Measurements from ENCODE around the gene PPIH. TPM values are rescaled to one million over a fixed set of nuclear protein-coding genes. Genes with fewer than 3 reads are reported as not detected.

The PPIH gene
- total RNA-seq, 1 donor from 2014 or later: 30.0 TPM

DNA sequence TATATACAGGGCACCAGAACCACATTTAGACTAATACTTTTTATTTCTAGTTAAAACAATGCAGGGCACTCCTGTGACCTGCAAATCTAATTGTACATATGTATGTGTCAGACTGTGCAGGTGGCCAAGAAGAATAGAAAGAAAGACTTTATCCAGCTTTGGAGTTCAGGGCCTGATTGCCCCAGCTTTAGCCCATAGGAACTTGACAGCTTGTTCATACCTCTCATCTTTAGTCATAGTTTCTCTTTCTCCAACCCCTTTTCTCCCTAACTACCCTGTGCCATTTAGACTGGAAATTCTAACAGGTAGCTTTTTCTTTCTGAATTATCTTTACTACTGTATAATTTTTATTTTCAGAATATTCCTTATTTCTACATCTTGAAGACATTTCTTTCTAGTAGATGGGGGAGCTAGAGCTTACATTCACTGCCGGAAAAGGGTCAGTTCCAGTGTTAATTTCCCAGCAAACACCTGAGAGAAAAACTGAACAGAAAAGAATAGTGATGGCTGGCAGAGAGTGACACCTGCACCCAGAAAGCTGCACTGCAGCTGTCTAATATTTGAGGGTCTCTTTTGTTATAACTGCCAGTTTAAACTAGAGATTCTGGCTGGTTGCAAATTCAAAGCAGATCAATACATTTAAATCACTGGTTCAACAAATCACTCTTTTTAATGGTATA lies 32.4 kb downstream of the PPIH start:
- DNase-seq (ENCODE audit: extremely low spot score in 2 of 2): no peak
- Histone ChIP-seq H3K27me3 (no peaks in the 10 kb centered on the region), H3K4me1 (peaks cover 84% of the 10 kb centered on the region), H3K9me3 (no peaks in the 10 kb centered on the region), H3K36me3 (peaks cover 0 to 5% of the 10 kb centered on the region in 2 donors), H3K4me3 (no peak overlapping the region), H3K27ac (no peak overlapping the region)
- intact Hi-C loops (cut with DNase I): no loop called here
- TF ChIP-seq, protein P1, sequence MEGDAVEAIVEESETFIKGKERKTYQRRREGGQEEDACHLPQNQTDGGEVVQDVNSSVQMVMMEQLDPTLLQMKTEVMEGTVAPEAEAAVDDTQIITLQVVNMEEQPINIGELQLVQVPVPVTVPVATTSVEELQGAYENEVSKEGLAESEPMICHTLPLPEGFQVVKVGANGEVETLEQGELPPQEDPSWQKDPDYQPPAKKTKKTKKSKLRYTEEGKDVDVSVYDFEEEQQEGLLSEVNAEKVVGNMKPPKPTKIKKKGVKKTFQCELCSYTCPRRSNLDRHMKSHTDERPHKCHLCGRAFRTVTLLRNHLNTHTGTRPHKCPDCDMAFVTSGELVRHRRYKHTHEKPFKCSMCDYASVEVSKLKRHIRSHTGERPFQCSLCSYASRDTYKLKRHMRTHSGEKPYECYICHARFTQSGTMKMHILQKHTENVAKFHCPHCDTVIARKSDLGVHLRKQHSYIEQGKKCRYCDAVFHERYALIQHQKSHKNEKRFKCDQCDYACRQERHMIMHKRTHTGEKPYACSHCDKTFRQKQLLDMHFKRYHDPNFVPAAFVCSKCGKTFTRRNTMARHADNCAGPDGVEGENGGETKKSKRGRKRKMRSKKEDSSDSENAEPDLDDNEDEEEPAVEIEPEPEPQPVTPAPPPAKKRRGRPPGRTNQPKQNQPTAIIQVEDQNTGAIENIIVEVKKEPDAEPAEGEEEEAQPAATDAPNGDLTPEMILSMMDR (IDR thresholded peaks at IDR 0.05): no peak
- no peak for TF ChIP-seq POLR2A (IDR thresholded peaks at IDR 0.05)
- TF ChIP-seq POLR2AphosphoS5 (IDR thresholded peaks at IDR 0.05; ENCODE audit: insufficient read depth in 1 of 2, low read depth in 1 of 2): no peak

DNA sequence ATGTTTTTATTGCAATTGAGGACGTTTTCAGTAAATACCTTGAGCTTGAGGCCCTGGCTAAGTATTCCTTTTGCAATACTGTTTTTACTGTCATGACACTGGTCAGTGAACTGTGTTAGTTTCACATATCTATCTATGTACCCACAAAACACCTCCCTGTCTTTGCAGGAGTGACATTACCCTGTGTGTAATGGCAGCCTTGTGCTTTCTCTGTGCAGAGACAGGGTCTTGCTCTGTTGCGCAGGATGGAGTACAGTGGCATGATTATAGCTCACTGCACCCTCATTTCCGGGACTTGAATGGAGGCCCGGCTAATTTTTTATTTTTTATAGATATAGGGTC lies 32.9 kb downstream of the PPIH start:
- peaks cover 0 to 9% of the 10 kb centered on the region in 2 donors for H3K36me3 ChIP-seq
- H3K27me3 ChIP-seq: no peaks in the 10 kb centered on the region
- peaks cover 79% of the 10 kb centered on the region for H3K4me1 ChIP-seq
- DNase-seq (ENCODE audit: extremely low spot score in 2 of 2): no peak
- intact Hi-C loops (cut with DNase I): no loop called here
- H3K9me3 ChIP-seq: no peaks in the 10 kb centered on the region
- no peak overlapping the region for H3K4me3 ChIP-seq
- no peak overlapping the region for H3K27ac ChIP-seq
- TF ChIP-seq POLR2AphosphoS5 (IDR thresholded peaks at IDR 0.05; ENCODE audit: insufficient read depth in 1 of 2, low read depth in 1 of 2) (no peak), POLR2A (IDR thresholded peaks at IDR 0.05) (no peak)
- TF ChIP-seq, protein P1 (IDR thresholded peaks at IDR 0.05): no peak

DNA sequence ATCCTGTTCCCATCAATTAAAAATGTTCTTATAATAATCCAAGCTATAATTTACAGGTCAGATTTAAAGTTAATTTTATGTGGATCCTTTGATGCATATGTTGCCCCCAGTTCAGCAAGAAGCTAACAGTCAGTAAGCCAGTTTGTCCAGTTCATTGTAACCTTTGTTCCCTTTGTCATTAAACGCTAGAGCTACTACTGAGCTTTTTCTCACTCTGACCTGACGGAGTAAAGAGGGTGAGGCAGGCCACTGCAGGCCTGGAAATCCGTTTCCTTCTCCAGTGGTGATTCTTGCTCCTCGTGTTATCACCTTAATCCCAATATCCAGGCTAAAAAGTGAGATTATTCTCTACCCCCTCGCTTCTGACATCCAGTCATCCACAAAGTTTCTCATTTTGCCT lies 34.2 kb downstream of the PPIH start:
- Histone ChIP-seq H3K9me3 (no peaks in the 10 kb centered on the region), H3K4me3 (no peak overlapping the region), H3K27ac (no peak overlapping the region), H3K4me1 (peaks cover 66% of the 10 kb centered on the region), H3K27me3 (no peaks in the 10 kb centered on the region), H3K36me3 (peaks cover 0 to 22% of the 10 kb centered on the region in 2 donors)
- TF ChIP-seq, protein P1 (IDR thresholded peaks at IDR 0.05): no peak
- TF ChIP-seq POLR2A (IDR thresholded peaks at IDR 0.05) (no peak), POLR2AphosphoS5 (IDR thresholded peaks at IDR 0.05; ENCODE audit: insufficient read depth in 1 of 2, low read depth in 1 of 2) (no peak)
- no peak for DNase-seq (ENCODE audit: extremely low spot score in 2 of 2)
- intact Hi-C loops (cut with DNase I): no loop called here

DNA sequence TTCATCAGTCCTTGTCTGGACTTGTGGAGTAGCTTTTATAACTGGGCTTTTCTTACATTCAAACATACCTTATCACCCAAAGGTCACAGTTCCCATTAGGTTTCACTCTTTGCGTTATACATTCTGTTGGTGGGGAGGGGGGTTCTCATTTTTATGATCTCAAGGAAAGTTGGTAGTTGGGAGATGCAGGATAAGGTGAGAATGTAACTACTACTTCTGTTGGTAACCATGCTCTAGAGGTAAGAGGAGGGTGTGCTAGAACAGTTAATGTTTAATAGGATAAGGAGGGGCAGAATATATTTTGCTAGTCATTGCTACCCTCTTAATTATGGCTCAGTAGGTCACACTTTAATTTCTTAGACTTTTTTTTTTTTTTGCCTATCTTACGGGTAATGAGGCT lies 34.7 kb downstream of the PPIH start:
- intact Hi-C loops (cut with DNase I): no loop called here
- Histone ChIP-seq H3K27me3 (no peaks in the 10 kb centered on the region), H3K36me3 (peaks cover 0 to 27% of the 10 kb centered on the region in 2 donors), H3K27ac (no peak overlapping the region), H3K9me3 (no peaks in the 10 kb centered on the region), H3K4me1 (peaks cover 62% of the 10 kb centered on the region), H3K4me3 (no peak overlapping the region)
- TF ChIP-seq, protein P1 (IDR thresholded peaks at IDR 0.05): no peak
- TF ChIP-seq POLR2AphosphoS5 (IDR thresholded peaks at IDR 0.05; ENCODE audit: insufficient read depth in 1 of 2, low read depth in 1 of 2) (no peak), POLR2A (IDR thresholded peaks at IDR 0.05) (no peak)
- no peak for DNase-seq (ENCODE audit: extremely low spot score in 2 of 2)

DNA sequence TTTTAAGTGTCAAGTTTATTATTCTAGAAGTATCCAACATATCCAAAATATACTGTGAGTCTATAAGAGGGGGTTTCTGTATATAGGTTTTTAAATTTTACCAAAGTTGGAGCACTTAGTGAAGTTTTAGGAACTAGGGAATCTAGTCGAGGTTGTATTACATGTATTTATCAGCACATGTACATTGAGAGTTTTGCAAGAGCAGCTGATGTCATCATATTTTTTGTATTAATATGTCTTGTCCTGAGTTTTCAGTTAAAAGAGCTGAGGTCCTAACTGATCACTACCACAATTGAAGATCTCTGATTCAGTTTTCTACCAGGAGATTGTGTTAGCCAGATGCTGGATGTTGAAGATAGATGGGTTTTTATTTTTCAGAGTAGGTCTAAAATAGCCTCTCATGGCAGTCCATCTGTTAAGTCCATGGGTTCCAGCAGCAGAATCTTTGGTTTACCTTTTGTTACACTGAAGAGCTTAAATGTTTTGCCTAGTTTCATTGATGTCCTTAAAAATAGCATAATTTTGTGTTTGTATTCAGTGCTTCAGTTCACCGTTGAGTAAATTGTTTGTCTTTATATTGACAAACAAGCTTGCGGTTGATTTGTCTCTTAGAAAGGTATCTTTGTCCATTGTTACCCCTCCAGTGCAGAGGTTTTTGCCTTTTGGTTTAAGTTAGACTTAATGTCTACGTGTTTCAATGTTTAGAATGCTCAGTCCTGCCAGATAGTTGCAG lies 40.0 kb downstream of the PPIH start:
- Histone ChIP-seq H3K27ac (no peak overlapping the region), H3K36me3 (peaks cover 0 to 73% of the 10 kb centered on the region in 2 donors), H3K27me3 (no peaks in the 10 kb centered on the region), H3K4me1 (peaks cover 9% of the 10 kb centered on the region), H3K9me3 (no peaks in the 10 kb centered on the region), H3K4me3 (no peak overlapping the region)
- intact Hi-C loops (cut with DNase I): no loop called here
- TF ChIP-seq POLR2AphosphoS5 (IDR thresholded peaks at IDR 0.05; ENCODE audit: insufficient read depth in 1 of 2, low read depth in 1 of 2) (no peak), POLR2A (IDR thresholded peaks at IDR 0.05) (no peak)
- TF ChIP-seq, protein P1 (IDR thresholded peaks at IDR 0.05): no peak
- no peak for DNase-seq (ENCODE audit: extremely low spot score in 2 of 2)

All from vagina (tissue), 2 donors.